HG03064 (cell line): ENCODE measurements around the gene MSRB3.

ENCODE experiments used
- ATAC-seq: cut with Tn5 transposase; IDR thresholded peaks from one replicate; pipeline ENCODE4 v1.9.1; 2021; ENCODE audit warnings: low read depth; ENCODE audit not compliant: unreplicated experiment

The MSRB3 gene

GRCh38 chr12:65492998-65493912 lies 214.8 kb downstream of the MSRB3 start:
- ATAC-seq, result no peak

- no peak for ATAC-seq
These were observed 215.4 kb downstream of the MSRB3 start for GRCh38 chr12:65493913-65494245.

GRCh38 chr12:65494537-65494936 lies 216.1 kb downstream of the MSRB3 start:
- no peak for ATAC-seq

GRCh38 chr12:65495233-65495632 lies 216.8 kb downstream of the MSRB3 start:
- ATAC-seq, result no peak

- no peak for ATAC-seq
These were observed 218.1 kb downstream of the MSRB3 start for GRCh38 chr12:65496617-65497016.

GRCh38 chr12:65497660-65498059 lies 219.2 kb downstream of the MSRB3 start:
- no peak for ATAC-seq

- no peak for ATAC-seq
These were observed 220.7 kb downstream of the MSRB3 start for GRCh38 chr12:65499167-65499566.

- ATAC-seq, result no peak
These were observed 221.8 kb downstream of the MSRB3 start for GRCh38 chr12:65500091-65500900.

GRCh38 chr12:65501093-65501621 lies 222.7 kb downstream of the MSRB3 start:
- no peak for ATAC-seq

- ATAC-seq, result no peak
These were observed 223.5 kb downstream of the MSRB3 start for GRCh38 chr12:65501935-65502334.

GRCh38 chr12:65504417-65504816 lies 225.9 kb downstream of the MSRB3 start:
- no peak for ATAC-seq

GRCh38 chr12:65505386-65506121 lies 227.1 kb downstream of the MSRB3 start:
- ATAC-seq, result no peak

GRCh38 chr12:65508276-65509035 lies 230.0 kb downstream of the MSRB3 start:
- ATAC-seq, result no peak

- no peak for ATAC-seq
These were observed 231.5 kb downstream of the MSRB3 start for GRCh38 chr12:65510007-65510406.

- no peak for ATAC-seq
These were observed 232.1 kb downstream of the MSRB3 start for GRCh38 chr12:65510584-65511050.

- no peak for ATAC-seq
These were observed 232.8 kb downstream of the MSRB3 start for GRCh38 chr12:65511134-65511834.

GRCh38 chr12:65511912-65512311 lies 233.4 kb downstream of the MSRB3 start:
- ATAC-seq, result no peak
